Kidney (tissue), 14 donors: ENCODE measurements around the gene CREB3L4. TPM values are rescaled to one million over a fixed set of nuclear protein-coding genes. Genes with fewer than 3 reads are reported as not detected.

Source experiments
- DNase-seq, 5 donors: peaks; one replicate each; pipeline ENCODE4 v3.0.0-alpha.2; 2013 to 2020
- FAIRE-seq: peaks from 2 replicates; lab custom pipeline; 2012; peaks lifted over from hg19 to GRCh38; lab: Jason Lieb, UNC
- H3K27ac ChIP-seq, 2 donors: one replicate each; pipeline ENCODE4 v1.7.0; 2013; ENCODE audit warnings: low read depth in 2 of 2, low read length in 2 of 2, inconsistent platforms in 1 of 2
- H3K27me3 ChIP-seq: one replicate; pipeline ENCODE4 v1.7.1; 2013; ENCODE audit warnings: low read length, inconsistent platforms; ENCODE audit not compliant: control insufficient read depth, insufficient read depth
- H3K36me3 ChIP-seq, 3 donors: one replicate each; pipeline versions ENCODE4 v1.7.0 to v1.7.1; 2013; ENCODE audit warnings: low read length in 3 of 3, control low read depth in 1 of 3, inconsistent platforms in 1 of 3; ENCODE audit not compliant: insufficient read depth in 3 of 3, control insufficient read depth in 2 of 3
- H3K4me1 ChIP-seq, 3 donors: one replicate each; pipeline versions ENCODE4 v1.7.0 to v1.7.1; 2013; ENCODE audit warnings: low read length in 3 of 3, inconsistent platforms in 1 of 3, low read depth in 1 of 3; ENCODE audit not compliant: control insufficient read depth in 2 of 3, insufficient read depth in 2 of 3
- H3K4me3 ChIP-seq, 3 donors: one replicate each; pipeline versions ENCODE4 v1.7.0 to v1.8.1; 2013; ENCODE audit warnings: low read length in 3 of 3, control low read depth in 1 of 3, inconsistent platforms in 1 of 3
- H3K9ac ChIP-seq, 3 donors: one replicate each; pipeline versions ENCODE4 v1.7.0 to v1.7.1; 2013; ENCODE audit warnings: low read length in 3 of 3, control low read depth in 1 of 3, inconsistent platforms in 1 of 3
- H3K9me3 ChIP-seq, 3 donors: one replicate each; pipeline versions ENCODE4 v1.7.0 to v1.7.1; 2013; ENCODE audit warnings: low read length in 3 of 3, control low read depth in 1 of 3, inconsistent platforms in 1 of 3; ENCODE audit not compliant: control insufficient read depth in 2 of 3, insufficient read depth in 1 of 3
- intact Hi-C: fragments of 100-400 bp; cut with DNase I; formaldehyde crosslinking; loops from one replicate; pipeline ENCODE4 v1.11.1; 2022
- polyA plus RNA-seq: library from polyadenylated mRNA; stranded (reverse); fragments of 350-450 nt; fragmentation: Illumina TruSeq; extraction: RNeasy Lipid Tissue Mini Kit (QIAGEN cat#74804); gene quantifications from one replicate; pipeline ENCODE4 v1.2.3, GENCODE V29; 2014; ENCODE audit warnings: low read depth, low replicate concordance; ENCODE audit not compliant: insufficient read depth
- total RNA-seq: library from RNA; stranded (reverse); fragmentation: NEBNext Ultra II Directional; extraction: Animal tissue kit (Norgen Biotek cat#: 25700); gene quantifications from one replicate; pipeline ENCODE4 v1.2.1, GENCODE V29; 2021
- TF ChIP-seq, protein P1 (sequence below): IDR thresholded peaks from 3 replicates; pipeline ENCODE4 v1.5.1; 2012; ENCODE audit warnings: mild to moderate bottlenecking, moderate library complexity, borderline replicate concordance; ENCODE audit not compliant: insufficient read depth; ENCODE audit errors: extremely low read depth
- donor health status: control.
- donor health status: control.
- donor health status: control.
- donor health status: control.
- donor health status: control.
- donor health status: DM: yes; HTN: yes; CAD: no.
- donor health status: Normal renal cell carcinoma (clear cell type).

The CREB3L4 gene
- total and polyA plus RNA-seq, 2 donors from 2014 or later: 9.3 to 10.9 TPM

DNA sequence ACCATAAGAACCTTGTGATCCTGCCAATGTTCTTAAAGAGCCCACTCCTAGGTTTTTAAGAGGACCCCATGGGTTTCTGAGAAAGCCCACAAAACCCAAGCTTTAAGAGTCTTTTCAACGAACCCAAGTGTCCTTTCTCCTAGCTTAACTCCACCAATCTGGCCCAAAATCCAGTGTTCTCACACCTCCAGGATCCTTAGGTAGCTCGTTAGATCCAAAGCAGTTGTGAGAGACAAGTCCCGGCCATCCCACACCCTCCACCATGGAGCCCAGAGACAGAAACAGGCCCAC is 22.9 kb upstream of the CREB3L4 start:
- FAIRE-seq (no peak), DNase-seq (no peak)
- Histone ChIP-seq H3K4me3 (peak overlapping the region in 1 of 3 donors; percentile 65), H3K27me3 (no peaks in the 10 kb centered on the region), H3K27ac (peak overlapping the region in 1 of 2 donors; percentile 90), H3K4me1 (peaks cover 0 to 16% (median 3%) of the 10 kb centered on the region in 3 donors), H3K36me3 (peaks cover 2 to 21% (median 3%) of the 10 kb centered on the region in 3 donors), H3K9me3 (no peaks in the 10 kb centered on the region), H3K9ac (peak overlapping the region in 1 of 3 donors; percentile 75)
- intact Hi-C loops: no loop called here
- TF ChIP-seq, protein P1, sequence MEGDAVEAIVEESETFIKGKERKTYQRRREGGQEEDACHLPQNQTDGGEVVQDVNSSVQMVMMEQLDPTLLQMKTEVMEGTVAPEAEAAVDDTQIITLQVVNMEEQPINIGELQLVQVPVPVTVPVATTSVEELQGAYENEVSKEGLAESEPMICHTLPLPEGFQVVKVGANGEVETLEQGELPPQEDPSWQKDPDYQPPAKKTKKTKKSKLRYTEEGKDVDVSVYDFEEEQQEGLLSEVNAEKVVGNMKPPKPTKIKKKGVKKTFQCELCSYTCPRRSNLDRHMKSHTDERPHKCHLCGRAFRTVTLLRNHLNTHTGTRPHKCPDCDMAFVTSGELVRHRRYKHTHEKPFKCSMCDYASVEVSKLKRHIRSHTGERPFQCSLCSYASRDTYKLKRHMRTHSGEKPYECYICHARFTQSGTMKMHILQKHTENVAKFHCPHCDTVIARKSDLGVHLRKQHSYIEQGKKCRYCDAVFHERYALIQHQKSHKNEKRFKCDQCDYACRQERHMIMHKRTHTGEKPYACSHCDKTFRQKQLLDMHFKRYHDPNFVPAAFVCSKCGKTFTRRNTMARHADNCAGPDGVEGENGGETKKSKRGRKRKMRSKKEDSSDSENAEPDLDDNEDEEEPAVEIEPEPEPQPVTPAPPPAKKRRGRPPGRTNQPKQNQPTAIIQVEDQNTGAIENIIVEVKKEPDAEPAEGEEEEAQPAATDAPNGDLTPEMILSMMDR: no peak

DNA sequence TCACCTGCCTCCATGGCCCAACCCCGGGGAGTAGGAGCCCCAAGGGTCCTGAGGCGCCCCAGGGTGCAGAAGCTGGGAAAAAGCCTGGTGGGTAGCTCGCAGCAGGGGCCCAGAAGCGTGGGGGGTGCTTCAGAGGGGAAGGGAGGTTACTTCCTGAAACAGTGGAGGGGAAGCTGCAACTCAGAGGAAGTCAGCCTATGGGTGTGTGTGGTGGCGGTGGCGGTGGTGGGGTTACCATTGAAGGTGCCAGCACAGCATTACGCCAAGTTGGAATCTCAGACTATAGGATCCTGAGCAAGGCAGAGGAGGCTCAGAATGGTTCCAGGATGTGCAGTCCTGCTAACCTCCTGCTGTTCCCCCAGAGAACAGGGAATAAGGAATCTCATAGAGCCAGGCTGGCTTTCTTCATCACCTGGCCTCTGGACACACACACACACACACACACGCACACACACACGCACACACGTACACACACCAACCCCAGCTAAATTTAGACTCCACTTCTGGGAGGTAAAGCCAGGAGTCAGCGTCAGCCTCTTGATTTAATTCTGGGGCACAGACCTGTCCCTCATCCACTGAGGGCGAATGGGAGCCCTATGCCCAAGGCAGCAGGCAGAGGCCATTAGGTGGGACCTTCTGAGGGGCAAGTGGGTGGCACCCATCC is 22.4 kb upstream of the CREB3L4 start:
- Histone ChIP-seq H3K36me3 (peaks cover 2 to 21% (median 3%) of the 10 kb centered on the region in 3 donors), H3K9me3 (no peaks in the 10 kb centered on the region), H3K9ac (peak overlapping the region; percentile 20 to 80 (median 75)), H3K27me3 (no peaks in the 10 kb centered on the region), H3K4me1 (peaks cover 0 to 16% (median 3%) of the 10 kb centered on the region in 3 donors), H3K4me3 (peak overlapping the region; percentile 58 to 83 (median 65)), H3K27ac (peak overlapping the region; percentile 86 to 90)
- FAIRE-seq (no peak), DNase-seq (peak in 4 of 5 donors; percentile 32 to 82 (median 50))
- intact Hi-C loops: no loop called here
- TF ChIP-seq, protein P1: no peak

DNA sequence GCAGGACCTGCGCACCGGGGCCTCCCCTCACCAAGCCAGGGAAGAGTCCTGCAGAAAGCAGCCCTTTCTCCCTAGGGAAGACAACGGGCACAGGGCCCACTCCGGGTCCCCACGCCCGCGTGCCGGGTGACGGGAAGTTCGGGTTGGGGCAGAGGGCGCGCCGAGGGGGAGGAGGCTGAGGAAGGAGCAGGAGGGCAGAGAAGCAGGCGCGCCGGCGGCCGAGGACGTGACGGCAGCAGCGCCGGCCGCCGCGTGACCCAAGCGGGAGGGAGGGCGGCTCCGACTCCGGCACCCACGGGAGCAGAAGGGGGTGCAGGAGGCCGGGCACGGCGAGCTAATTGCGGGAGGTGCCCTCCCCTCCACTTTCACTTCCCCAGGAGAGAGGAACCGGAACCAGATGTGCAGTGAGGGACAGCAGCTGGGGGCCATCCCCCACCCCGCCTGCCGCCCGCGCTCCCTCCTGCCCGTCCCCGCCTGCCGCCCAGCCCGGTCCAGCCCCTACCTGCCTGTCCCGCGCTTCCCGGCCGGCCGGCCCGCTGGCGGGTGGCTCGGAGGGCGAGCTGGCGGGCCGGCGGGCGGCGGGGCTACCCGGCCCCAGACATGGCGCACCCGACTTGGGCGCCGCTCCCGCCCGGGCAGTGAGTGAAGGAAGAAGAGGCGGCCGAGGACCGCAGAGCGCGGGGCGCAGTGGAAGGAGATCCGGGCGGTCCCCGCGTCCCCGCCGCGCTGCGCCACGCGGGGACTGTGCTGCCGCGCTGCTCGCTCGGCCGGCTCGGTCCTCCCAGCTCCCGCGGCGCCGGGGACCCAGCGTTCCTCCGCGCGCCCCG is 21.7 kb upstream of the CREB3L4 start:
- Histone ChIP-seq H3K9ac (peak overlapping the region; percentile 25 to 80 (median 75)), H3K4me3 (peak overlapping the region; percentile 58 to 83 (median 65)), H3K27me3 (no peaks in the 10 kb centered on the region), H3K36me3 (peaks cover 2 to 28% (median 5%) of the 10 kb centered on the region in 3 donors), H3K27ac (peak overlapping the region; percentile 86 to 90), H3K9me3 (no peaks in the 10 kb centered on the region), H3K4me1 (peaks cover 0 to 16% (median 3%) of the 10 kb centered on the region in 3 donors)
- FAIRE-seq: no peak
- intact Hi-C loops: no loop called here
- TF ChIP-seq, protein P1: no peak
- peak; percentile 61 to 96 (median 75) for DNase-seq
